GM18861 (cell line): ENCODE measurements around the gene NOTCH1.
"Not testable (repeated sequence)": the region's sequence is repeated elsewhere in the genome, so short reads cannot be mapped to it uniquely, and the experiment has no call there.

Experiments used
- ATAC-seq: cut with Tn5 transposase; IDR thresholded peaks from one replicate; pipeline ENCODE4 v1.9.1; 2021; ENCODE audit not compliant: unreplicated experiment

The NOTCH1 gene

DNA sequence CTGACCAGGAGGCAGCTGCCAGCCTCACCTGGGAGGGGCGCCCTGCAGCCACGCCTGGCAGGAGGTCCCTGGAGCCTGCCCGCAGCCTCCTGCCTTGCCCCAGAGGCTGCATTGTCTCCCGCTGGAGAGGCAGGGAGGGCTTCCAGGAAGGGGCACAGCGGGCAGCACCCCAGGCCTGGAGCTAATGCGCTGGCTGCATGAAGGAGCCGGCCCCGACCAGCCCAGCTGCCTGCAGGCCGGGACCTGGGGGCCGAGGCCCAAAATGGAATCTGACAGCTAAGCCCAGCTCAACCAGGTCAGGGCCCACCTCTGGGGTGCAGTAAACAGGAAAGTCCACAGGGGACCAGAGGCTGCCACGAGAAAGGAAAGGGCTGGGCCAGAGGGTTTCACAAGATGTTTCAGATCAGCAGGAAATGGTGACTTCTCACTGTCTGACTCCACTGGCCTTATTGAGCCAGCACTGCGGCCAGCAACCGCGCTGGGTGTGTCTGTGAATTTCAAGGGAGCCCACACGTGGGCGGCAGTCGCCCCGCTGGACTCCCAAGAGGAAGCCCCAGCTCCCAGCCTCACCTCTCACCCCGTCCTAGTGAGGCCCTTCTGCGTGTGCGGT, 18.6 kb upstream of the NOTCH1 start:
- ATAC-seq, result peak; percentile 67

DNA sequence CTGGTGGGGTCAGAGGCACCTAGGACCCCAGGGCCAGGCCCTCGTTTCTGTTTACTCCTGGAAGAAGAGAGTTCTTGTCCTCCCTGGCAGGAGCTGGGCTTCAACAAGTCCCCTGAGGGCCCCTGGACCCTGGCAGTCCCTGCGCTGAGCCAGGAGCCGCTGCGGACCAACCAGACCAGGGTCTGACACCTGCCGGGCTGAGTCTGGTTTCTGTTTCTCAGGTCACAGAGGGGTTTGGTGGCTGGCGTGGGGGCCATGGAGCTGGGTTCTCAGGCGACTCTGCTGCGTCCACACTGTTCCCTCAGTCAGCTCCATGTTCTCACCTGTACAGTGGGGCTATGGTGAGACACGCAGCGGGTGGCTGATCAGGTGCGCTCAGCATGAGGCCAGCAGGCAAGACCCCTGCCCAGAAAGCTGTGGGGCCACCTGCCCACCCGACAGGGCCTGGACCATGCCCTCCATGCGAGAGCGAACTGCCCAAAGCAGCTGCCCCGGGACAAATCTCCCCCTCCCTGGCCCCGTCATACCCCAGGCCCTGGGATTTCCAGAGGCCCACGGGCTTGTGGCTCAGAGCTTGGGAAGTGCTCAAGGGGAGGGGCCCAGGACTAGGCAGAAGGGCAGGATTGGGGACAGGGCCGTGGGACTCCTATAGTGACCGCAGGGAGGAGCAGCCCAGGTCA, 17.9 kb upstream of the NOTCH1 start:
- no peak for ATAC-seq

DNA sequence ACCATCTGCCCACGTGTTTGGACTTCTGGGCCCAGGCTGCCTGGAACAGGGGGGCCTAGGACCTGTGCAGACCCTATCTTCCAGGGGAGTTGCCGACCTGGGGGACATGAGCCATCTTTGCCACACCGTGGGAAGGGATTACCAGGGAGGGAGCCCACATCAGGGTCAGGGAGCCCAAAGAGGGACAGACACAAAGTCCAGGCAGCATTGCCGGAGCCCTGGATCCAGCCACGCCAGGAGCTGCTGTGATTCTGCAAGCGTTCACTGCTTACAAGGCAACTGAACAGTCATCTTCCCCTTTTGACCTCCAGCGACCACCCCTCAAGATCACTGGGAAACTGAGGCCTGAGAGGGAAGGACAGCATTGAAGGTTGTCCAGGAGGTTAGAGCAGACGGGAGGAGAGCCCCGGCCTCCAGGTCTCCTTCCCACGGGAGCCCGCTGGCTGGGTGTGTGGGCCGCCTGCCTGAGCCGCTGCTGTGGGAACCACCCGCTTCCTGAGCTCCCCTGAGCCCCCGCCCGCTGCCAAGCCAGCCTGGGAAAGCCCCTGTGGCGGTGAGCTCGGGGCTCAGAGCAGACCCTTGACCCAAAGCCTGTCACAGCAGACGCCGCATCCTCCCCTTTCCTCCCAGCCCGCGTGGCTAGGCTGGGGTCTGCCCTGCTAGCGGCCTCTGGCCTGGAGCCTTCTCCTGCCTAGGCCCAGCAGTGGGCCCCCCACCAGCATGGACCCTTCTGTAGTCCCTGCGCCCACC, 17.1 kb upstream of the NOTCH1 start:
- no peak for ATAC-seq

DNA sequence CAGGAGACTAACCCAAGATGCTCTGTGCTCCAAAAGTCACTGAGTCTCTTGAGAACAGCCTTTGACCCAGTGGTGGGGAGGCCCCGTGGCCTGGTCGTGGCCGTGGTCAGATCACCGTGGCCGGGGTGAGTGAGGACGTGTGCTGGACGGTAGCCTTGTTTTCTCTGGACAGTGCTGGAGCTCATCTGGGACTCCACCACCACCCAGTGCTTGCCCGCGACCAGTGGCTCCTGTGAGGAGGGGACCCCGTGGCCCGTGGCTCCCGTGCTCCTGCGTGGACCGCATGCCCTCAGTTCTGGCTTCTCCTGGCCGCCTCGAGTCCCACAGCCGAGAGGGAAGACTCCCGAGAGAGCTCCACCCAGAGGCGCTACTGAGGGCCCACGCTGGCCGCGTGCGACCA, 15.9 kb upstream of the NOTCH1 start:
- no peak for ATAC-seq

DNA sequence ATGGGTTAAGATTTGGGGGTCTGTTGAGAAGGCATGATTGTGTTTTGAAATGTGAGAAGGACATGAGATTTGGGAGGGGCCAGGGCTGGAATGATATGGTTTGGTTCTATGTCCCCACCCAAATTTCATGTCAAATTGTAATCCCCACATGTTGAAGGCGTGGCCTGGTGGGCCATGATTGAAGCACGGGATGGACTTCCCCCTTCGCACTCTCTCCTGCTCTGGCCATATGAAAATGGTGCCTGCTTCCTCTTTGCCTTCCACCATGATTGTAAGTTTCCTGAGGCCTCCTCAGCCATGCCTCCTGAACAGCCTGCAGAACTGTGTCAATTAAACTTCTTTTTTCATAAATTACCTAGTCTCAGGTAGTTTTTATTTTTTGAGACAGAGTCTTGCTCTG, 14.7 kb upstream of the NOTCH1 start:
- no peak for ATAC-seq

DNA sequence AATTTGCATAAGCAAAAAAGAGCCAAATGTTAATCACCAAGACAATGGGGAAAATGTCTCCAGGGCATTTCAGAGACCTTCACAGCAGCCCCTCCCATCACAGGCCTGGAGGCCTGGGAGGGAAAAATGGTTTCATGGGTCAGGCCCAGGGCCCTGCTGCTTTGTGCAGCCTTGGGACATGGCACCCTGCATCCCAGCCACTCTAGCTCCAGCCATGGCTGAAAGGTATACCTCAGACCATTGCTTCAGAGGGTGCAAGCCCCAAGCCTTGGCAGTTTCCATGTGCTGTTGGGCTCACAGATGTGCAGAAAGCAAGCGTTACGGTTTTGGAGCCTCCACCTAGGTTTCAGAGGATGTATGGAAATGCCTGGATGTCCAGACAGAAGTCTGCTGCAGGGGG, 13.5 kb upstream of the NOTCH1 start:
- ATAC-seq, result not testable (repeated sequence)

DNA sequence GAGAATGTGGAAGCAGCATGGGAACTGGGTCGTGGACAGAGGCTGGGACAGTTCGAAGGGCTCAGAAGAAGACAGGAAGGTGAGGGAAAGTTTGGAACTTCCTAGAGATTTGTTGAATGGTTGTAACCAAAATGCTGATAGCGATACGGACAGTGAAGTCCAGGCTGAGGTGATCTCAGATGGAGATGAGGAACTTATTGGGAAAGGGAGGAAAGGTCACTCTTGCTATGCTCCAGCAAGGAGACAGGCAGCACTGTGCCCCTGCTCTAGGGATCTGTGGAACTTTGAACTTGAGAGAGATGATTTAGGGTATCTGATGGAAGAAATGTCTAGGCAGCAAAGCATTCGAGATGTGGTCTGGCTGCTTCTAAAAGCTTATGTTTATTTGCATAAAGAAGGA, 13.0 kb upstream of the NOTCH1 start:
- ATAC-seq, result not testable (repeated sequence)

DNA sequence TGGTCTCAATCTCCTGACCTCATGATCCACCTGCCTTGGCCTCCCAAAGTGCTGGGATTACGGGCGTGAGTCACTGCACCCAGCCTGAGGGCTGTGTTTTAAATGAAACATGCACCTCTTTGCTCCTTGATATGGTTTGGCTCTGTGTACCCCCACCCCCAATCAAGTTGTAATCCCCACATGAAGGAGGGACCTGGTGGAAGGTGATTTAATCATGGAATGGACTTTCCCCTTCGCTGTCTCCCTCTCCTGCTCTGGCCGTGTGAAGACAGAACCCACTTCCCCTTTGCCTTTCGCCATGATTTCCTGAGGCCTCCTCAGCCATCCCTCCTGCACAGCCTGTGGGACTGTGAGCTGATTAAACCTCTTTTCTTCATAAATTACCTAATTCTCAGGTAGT, 12.5 kb upstream of the NOTCH1 start:
- ATAC-seq, result no peak

DNA sequence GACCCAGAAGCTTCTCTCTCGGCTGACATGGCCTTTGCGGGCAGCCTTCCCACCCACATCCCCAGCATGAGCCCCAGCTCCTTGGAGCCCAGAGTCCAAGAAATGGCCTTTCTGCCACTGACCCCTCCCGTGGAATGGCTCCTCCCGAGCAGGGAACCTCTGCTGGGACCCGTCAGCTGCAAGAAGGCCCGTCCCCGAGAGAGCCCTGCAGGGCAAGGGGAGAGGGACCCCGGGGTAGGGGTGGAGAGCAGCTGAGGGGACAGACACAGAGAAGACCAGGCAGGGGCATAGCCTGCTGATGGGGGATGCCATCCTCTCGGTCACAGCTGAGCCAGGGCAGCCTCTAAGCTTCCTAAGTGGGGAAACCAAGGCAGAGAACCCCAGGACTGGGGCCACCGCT, 11.2 kb upstream of the NOTCH1 start:
- no peak for ATAC-seq

DNA sequence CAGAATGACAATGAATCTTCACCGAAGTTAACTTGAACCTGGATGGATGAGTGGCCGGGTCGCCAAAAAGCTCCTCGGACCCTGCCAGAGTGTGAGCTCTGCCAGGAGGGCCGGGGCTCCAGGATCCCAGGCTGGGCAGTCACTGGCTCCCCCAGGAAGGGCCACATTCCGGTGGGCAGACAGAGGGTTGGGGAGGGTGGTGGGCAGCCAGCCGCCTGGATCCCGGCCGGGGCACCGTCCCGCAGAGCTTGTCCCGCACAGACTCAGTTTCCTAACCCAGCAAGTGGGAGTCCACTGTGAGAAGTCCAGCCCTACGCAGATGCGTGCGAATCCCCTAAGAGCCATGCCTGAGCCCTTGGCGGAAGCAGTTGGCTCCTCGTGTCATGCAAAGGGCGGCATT, 10.3 kb upstream of the NOTCH1 start:
- no peak for ATAC-seq

DNA sequence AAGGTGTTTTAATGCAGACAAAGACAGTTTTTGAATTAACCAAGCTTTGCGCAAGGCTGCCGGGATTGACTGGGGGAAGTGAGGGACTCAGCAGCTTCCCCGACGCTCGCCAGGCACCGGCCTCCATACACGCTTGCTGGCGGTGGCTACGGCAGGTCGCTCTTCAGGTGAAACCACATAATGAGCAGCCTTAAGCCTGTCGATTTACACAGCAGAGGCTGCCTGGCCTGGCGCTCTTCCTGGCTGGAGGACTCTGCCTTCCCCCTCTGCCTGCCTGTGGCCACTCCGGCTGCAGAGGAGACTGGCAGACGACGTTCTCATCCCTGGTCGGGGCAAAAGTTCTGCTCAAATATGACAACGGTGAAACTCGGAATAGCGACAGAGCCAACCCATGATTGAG, 9.0 kb upstream of the NOTCH1 start:
- ATAC-seq, result no peak

DNA sequence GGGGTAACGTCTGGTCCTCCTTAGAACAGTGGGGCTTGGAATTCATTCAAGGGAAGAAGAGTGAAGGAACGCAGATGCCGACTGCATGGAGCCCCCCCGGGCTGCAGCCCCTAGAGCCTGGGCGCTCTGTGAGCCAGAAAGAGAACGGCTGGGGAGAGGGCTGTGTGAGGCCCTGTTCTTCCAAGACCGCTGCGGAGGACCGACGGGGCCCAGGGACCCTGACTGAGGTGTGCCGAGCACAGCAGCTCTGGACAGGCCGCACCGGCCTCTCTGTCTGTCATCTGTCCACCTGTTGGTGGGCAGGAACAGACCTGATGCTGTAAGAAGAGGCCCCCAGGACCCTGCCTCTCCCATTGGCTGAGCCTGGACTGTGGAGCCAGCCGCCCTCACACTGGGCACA, 7.7 kb upstream of the NOTCH1 start:
- no peak for ATAC-seq

DNA sequence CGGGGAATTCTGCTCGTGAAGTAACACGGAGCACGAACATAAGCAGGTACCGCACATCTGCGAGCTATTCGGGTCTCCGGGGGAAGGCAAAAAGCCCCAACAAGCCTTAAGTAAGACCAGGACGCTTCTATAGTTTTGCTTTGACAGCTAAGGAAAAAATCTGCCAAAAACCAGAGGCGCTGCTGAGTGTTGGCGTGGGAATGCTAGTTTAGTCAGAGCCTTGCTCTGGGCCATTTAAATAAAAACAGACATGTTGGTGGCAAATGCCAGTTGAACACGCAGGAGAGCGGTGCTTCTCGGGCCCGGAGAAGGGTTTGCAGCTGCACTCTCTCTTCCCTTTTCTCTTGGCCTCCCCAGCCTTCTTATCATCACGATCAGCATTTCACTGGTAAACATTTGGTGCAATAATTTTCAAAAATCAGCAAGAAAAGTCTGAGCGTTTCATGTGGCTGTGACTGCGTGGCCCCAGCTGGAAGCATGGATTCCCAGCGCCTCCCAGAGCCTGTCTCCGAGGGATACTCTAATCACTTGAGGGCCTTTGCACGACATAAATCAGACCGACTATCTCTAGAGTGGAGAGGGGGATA, 6.4 kb upstream of the NOTCH1 start:
- ATAC-seq, result no peak

DNA sequence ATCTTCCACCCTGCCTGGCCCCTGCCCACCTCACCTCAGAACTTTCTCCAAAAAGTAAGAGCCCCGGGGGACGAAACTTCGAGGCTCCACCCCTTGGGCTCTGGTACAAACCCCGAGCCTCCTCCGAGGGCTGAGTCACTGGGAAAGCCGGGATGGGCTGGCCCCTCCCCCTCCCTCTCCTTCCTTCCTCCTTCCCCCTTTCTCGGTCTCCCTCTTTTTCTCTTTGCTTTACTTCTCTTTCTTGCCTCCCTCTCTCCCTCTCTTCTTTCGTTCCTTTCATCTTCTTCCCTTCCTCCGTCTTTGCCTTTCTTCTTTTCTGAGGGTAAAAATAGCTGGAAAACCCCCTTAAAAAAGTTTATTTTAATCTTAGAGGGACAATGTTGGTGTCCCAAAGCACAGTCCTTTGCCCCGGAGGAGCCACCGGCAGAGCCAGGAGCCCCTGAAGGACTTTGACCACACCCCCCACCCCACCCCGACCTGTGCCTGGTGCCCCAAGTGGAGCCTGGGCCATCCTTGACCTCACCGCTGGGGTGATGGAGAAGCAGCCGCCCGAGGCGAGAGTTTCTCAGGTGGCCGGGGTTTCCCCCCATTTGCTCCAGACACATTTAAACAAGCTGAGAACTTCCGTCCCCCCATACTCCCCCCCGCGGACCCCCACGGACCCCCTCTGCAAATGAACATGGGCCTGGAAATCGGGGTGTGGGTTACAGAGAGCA, 5.7 kb upstream of the NOTCH1 start:
- ATAC-seq, result no peak

DNA sequence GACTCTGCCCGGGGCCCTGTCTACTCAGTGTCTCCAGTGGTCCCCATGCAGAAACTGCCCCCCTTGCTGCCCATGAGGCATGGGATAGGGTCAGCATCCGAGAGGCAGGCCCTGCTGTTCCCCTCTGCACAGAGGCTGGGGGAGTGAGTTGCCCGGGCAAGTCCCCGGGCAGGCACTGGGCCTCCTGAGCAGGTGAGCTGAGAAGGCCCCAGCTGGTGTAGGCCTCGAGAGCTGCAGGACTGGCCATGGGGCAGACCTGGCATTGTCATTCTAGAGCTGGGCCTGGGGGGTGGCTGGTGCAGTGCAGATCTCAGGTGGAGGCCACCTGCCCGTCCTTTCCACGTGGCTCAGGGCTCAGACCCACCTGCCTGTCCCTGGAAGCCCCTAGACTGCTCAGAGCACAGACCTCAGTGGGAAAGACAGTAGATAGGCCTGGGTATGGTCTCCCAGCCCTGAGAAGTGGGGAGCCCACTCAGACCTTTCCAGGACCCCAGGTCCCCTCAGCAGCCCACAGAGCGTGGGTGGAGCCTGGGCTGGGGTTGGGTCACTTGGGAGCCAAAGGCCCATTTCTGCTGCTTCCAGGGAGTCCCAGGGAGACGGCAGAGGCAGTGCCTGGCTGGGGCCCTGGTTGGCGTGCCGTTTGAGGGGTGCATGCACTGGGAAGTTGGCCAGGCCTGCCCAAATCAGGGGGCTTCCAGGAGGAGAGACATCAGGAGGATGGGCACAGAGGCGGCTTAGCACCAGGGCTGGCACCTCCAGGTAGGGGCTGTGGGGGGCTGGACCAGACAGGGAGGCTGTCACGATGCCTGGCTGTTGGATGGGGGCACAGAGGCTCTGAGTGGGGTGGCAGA, 4.8 kb upstream of the NOTCH1 start:
- ATAC-seq, result no peak

DNA sequence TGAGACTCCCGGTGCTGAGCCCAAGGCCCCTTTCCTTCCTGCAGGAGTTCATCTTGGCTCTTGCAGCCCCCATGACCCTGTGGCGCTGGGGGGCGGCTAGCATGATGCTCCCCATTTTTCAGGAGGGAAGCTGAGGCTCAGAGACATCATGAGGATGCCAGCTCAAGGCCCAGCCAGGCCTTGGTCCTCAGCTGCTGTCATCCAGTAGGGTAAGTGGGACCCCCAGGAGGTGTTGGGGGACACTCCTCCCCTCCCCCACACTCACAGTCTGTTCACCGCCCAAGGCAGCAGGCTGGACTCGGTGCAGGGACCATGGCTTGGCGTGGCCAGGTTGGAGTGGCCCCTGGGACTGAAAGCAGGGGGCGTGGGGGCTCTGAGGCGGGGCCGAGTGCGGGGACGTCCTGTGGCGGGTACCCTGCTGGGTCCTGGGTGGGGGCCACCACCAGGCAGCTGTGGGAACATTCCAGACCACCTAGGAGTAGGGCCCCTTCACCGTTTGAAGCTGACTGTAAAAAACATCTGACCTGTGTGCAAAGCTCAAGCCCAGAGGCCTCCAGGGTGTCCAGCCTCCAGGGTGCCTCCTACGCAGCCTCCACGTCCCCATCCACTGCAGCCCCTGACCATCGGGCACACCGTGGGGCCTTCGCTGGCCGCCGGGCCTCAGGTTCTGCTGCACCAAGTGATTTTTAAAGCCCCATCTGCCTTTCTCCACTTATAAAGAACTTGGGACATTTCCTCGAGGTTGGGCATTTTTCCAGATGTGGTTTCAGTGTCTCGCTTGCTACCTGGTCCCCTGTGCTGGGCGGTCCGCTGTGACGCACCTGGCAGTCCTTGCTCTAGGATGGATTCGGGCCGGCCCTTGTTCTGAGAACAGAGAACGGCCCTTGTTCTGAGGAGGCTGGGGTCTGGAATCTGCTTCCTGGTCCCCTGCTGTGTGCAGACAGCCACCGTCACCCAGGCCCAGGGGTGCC, 3.4 kb upstream of the NOTCH1 start:
- no peak for ATAC-seq

DNA sequence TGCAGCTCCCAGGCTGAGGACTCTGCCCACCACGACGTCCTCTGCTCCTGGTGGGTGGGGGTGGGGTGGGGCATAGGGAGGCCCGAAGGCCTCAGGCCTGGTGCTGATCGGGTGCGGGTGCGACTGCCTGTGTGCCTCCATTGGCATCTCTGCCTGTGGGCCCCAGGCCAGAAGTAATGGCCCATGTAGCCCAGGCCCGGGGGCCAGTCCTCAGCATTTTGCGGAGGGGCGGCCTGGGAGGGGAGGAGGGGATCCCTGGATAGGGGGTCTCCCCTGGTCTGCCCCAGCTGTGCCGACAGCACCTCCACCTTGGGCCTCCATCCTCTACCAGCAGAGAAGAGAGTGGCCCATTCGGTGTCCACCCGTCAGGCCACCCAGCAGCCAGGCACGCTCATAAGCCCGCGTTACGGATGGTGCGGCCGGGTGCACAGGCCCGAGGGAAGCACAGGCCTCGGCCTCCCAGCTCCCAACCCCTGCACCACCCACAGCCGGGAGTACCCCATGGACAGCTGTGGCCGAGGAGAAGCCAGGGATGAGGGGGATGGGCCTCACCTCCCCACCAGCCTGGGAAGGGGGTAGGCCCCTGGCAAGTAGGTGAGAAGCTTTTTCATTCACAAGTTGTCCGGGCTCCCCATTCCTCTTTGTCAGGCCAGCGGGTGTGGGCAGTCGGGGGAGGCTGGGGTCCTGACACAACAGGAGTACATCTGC, 1.8 kb upstream of the NOTCH1 start:
- no peak for ATAC-seq

DNA sequence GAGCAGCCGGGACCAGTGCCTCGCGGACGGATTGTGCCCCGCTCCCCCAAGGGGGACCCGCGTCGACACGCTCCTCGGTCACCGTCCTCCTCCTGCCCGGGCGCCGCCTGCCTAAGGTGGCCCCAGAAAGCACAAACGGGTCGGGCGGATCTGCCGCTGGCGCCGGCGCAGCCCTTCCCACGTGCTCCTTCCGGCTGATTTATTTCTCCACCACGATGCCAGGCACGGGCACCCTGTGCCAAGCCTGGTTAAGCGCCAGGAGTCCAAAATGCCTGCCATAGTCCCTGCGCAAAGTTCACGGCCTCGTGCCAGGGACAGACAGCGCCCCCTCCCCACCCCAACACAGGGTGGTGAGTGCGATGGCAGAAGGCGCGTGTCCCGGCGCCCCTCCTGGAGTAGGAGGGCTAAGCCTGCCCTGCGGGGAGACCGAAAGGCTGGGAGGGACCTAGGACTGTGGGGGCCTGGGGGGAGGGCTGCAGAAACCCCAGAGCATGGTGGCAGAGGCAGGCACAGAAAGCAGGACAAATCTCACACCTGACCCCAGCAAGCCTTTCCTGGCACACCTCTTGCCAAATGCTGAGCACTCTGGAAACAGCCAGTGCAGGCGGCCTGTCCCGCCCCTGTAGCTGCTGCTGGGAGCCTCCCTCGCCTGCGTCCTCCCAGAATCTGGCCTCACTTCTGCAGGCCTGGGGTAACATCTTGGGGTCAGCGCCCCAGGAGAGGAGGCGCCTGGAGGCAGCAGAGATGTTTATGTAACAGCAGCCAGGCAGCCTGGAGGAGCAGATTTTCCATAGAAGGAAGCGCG, 1.1 kb upstream of the NOTCH1 start:
- ATAC-seq, result peak; percentile 4
